K562 (cell line): ENCODE data around the gene ISL1. TPM values are rescaled to one million over a fixed set of nuclear protein-coding genes. Genes with fewer than 3 reads are reported as not detected.

Experiments used
- ATF3 ChIP-seq, 2 experiments: fragments of 450-650 bp in 1 of 2; sonication (generic) in 1 of 2; formaldehyde crosslinking in 1 of 2; IDR thresholded peaks in 1 of 2; conservative IDR thresholded peaks in 1 of 2; 2 replicates each; pipeline versions ENCODE4 v1.6.1 to v1.8.1; 2016 to 2023; ENCODE audit warnings: mild to moderate bottlenecking in 2 of 2, moderate library complexity in 2 of 2, inconsistent platforms in 1 of 2, missing genetic modification reagents in 1 of 2
- CEBPZ ChIP-seq: fragments of 150-350 bp; IDR thresholded peaks from 2 replicates; pipeline ENCODE4 v1.6.1; 2014; ENCODE audit warnings: low read depth, mild to moderate bottlenecking, low read length, borderline replicate concordance
- NEUROD1 ChIP-seq: fragments of 150-350 bp; IDR thresholded peaks from 2 replicates; pipeline ENCODE4 v1.6.1; 2014; ENCODE audit warnings: borderline replicate concordance, low read length, low read depth; ENCODE audit not compliant: partially characterized antibody
- RERE ChIP-seq: sonication (generic); formaldehyde crosslinking; IDR thresholded peaks from 2 replicates; pipeline ENCODE4 v1.8.0; 2023; ENCODE audit warnings: missing genetic modification reagents, mild to moderate bottlenecking, borderline replicate concordance
- ZNF583 ChIP-seq: fragments of 250-450 bp; sonication (Bioruptor Pico); IDR thresholded peaks from 2 replicates; pipeline ENCODE4 v1.4.0; 2020
- ZNF609 ChIP-seq: sonication (generic); formaldehyde crosslinking; IDR thresholded peaks from 2 replicates; pipeline ENCODE4 v1.8.1; 2023; ENCODE audit warnings: missing genetic modification reagents, mild to moderate bottlenecking, borderline replicate concordance
- ZNF780A ChIP-seq: fragments of 250-450 bp; sonication (Bioruptor Pico); IDR thresholded peaks from 2 replicates; pipeline ENCODE4 v1.5.0; 2021; ENCODE audit warnings: mild to moderate bottlenecking
- polyA plus RNA-seq, 8 experiments: library from polyadenylated mRNA; depleted of rRNA in 4 of 8; stranded (reverse) in 5 of 8; unstranded in 3 of 8; fragments of >200 nt; fragmentation: Nextera tagmentation in 2 of 8; fragmentation: Illumina TruSeq in 1 of 8; extraction: Ambion mirVana in 2 of 8; extraction: Trizol in 1 of 8; gene quantifications; 2 replicates each; pipeline versions ENCODE4 v1.2.1 to v1.2.3, GENCODE V29; 2011 to 2014; ENCODE audit warnings: inconsistent platforms in 1 of 8, missing spikeins in 1 of 8
- total RNA-seq, 7 experiments: library from RNA; depleted of rRNA in 6 of 7; stranded (reverse); fragments of >200 nt in 6 of 7; fragmentation: Illumina TruSeq in 2 of 7; extraction: Trizol in 2 of 7; gene quantifications; 2 replicates each; pipeline versions ENCODE4 v1.2.1 to v1.2.3, GENCODE V29; 2011 to 2021; ENCODE audit warnings: low replicate concordance in 1 of 7

The ISL1 gene
- total and polyA plus RNA-seq, 9 of the 15 experiments (the other 6 are each of a cell fraction or from before 2014, with no cell fraction given): not detected

GRCh38 chr5:51399643-51400006 lies 16.4 kb downstream of the ISL1 start (continued):
- TF ChIP-seq CEBPZ (no peak), ZNF780A (CRISPR knock-in tag) (no peak), ZNF583 (CRISPR knock-in tag) (no peak), NEUROD1 (no peak), RERE (CRISPR knock-in tag) (no peak), ATF3 (IDR thresholded peaks at IDR 0.05) (no peak), ATF3 (CRISPR knock-in tag; conservative IDR thresholded peaks at IDR 0.05) (no peak), ZNF609 (no peak)
